BLaER1 treated with 17β-estradiol and CSF1 and Interleukin-3, amounts not matched to agents 10 nM and 100 nM (cell line): Measurements from ENCODE around the gene TMEFF1.

Source experiments
- H3K27ac ChIP-seq, 11 experiments: shearing (Covaris generic); formaldehyde crosslinking; 2 replicates each; pipeline ENCODE4 v1.8.1; 2022
- H3K27me3 ChIP-seq, 11 experiments: shearing (Covaris generic); formaldehyde crosslinking; 2 replicates each; pipeline ENCODE4 v1.8.1; 2022
- H3K36me3 ChIP-seq, 11 experiments: shearing (Covaris generic); formaldehyde crosslinking; 2 replicates each; pipeline ENCODE4 v1.8.1; 2022
- H3K4me1 ChIP-seq, 10 experiments: shearing (Covaris generic); formaldehyde crosslinking; 2 replicates each; pipeline ENCODE4 v1.8.1; 2022
- H3K4me2 ChIP-seq, 11 experiments: shearing (Covaris generic); formaldehyde crosslinking; 2 replicates each; pipeline ENCODE4 v1.8.1; 2022
- H3K4me3 ChIP-seq, 10 experiments: shearing (Covaris generic); formaldehyde crosslinking; 2 replicates each; pipeline ENCODE4 v1.8.1; 2022
- H3K9ac ChIP-seq, 11 experiments: shearing (Covaris generic); formaldehyde crosslinking; 2 replicates each; pipeline ENCODE4 v1.8.1; 2022
- H3K9me3 ChIP-seq, 11 experiments: shearing (Covaris generic); formaldehyde crosslinking; replicated peaks in 1 of 11; 2 replicates each; pipeline ENCODE4 v1.8.1; 2022
- H4K20me1 ChIP-seq, 11 experiments: shearing (Covaris generic); formaldehyde crosslinking; 2 replicates each; pipeline ENCODE4 v1.8.1; 2022
- Cebpa-rat ChIP-seq, 11 experiments: shearing (Covaris generic); IDR thresholded peaks; 2 replicates each; pipeline ENCODE4 v1.8.1; 2022

TMEFF1 gene

DNA sequence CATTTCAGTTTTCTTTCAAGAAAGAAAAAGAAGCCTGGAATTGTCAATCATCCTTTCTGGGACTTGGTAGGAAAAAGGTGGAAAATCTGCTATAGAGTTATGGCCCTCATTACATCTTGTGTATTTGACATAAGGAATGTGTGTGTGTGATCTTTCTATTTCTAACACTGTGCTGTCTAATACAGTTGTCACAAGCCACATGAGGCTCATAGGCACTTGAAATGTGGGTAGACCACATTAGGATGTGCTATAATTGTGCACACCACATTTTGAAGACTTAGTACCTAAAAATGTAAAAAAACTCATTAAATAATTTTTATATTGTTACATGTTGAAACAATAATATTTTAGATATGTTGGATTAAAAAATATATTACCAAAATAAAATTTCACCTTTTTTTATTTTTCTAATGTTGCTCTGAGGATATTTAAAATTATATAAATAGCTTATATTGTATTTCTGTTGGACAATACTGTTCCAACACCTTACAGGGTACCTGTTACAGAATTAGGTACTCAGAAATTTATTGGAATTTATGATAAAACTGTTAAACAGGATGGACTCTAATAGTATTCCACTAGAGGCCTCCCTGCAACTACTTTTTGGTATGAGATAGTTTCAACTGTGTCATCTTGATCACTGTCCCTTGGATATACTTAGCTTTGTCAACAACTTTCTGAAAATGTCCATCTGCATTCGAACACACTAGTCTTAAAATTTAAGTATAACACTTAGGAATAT, 27.6 kb upstream of the TMEFF1 start:
- peaks cover 0 to 20% (median 16%) of the 10 kb centered on the region in 10 experiments; a peak in 16 of 20 replicates for H3K4me1 ChIP-seq
- peaks cover 6 to 70% (median 34%) of the 10 kb centered on the region in 11 experiments; a peak in 20 of 22 replicates for H3K36me3 ChIP-seq
- no peak for TF ChIP-seq Cebpa-rat (IDR thresholded peaks at IDR 0.05)
- H3K9me3 ChIP-seq, result no peaks in the 10 kb centered on the region
- no peak overlapping the region for H3K27ac ChIP-seq
- no peak overlapping the region; a peak in 1 of 22 replicates for H3K4me2 ChIP-seq
- peaks cover 0 to 17% (median 0%) of the 10 kb centered on the region in 11 experiments; a peak in 5 of 22 replicates for H4K20me1 ChIP-seq
- no peaks in the 10 kb centered on the region for H3K27me3 ChIP-seq
- H3K9ac ChIP-seq, result no peak overlapping the region
- H3K4me3 ChIP-seq, result no peak overlapping the region

DNA sequence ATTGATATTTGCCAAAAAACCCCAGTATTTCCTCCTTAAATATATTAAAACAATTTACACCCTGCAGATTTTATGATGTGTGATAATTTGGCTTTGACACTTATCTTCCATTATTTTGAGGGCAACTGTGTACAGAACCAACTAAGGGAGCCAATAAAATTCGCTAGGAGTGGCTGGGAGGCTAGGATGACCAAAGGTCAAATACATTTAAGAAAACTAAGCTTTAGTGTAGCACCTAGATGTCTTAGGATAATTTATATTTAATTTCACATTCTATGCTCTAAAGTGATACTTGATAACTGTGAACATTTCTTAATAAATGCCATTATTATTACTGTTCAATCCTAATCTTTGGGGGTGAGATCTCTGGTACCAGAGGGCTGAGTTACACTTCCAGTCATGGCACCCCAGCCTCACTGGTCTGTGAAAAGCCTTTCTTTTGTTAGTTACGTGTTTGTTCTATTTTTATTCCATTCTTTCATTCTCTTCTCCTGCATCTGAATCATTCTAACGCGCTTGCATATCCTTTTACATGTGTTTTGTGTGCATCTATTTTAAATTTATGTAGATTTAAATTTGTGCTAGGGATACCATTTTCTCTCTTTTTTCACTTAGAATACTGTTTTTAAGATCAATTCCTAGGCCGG, 26.9 kb upstream of the TMEFF1 start:
- Histone ChIP-seq H3K4me1 (peaks cover 0 to 20% (median 16%) of the 10 kb centered on the region in 10 experiments; a peak in 16 of 20 replicates), H3K4me3 (no peak overlapping the region)
- no peak for TF ChIP-seq Cebpa-rat (IDR thresholded peaks at IDR 0.05)

DNA sequence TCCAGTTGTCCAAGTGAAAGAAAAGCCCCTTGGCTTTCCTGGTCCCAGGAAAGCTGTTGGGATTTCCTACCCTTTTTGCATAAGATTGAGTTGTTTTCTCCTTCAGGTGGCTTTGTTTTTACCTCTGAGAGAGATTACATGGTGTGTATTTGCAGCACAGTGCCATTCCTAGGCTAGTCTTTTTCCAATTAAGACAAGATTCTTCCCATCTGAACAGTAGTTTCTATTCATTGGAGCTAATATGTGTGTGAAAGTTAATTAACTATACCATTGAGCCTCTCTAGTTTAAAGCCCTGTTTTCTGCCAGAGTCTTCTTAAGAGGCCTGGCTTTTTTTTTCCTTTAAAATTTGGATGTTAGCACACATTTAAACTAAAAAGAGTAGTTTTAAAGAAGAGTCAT, 25.9 kb upstream of the TMEFF1 start:
- no peak for TF ChIP-seq Cebpa-rat (IDR thresholded peaks at IDR 0.05)
- H3K4me1 ChIP-seq, result peaks cover 0 to 20% (median 16%) of the 10 kb centered on the region in 10 experiments; a peak in 16 of 20 replicates
- H3K9me3 ChIP-seq, result peaks cover 0 to 8% (median 3%) of the 10 kb centered on the region in 11 experiments; a peak in 10 of 22 replicates
- no peak overlapping the region for H3K4me2 ChIP-seq
- no peak overlapping the region for H3K27ac ChIP-seq
- peaks cover 0 to 17% (median 0%) of the 10 kb centered on the region in 11 experiments; a peak in 5 of 22 replicates for H4K20me1 ChIP-seq
- no peaks in the 10 kb centered on the region for H3K27me3 ChIP-seq
- H3K9ac ChIP-seq, result no peak overlapping the region
- H3K36me3 ChIP-seq, result peaks cover 17 to 84% (median 48%) of the 10 kb centered on the region in 11 experiments; a peak in 21 of 22 replicates
- no peak overlapping the region for H3K4me3 ChIP-seq

More for the DNA sequence above, 26.9 kb upstream of the TMEFF1 start:
- no peak overlapping the region for H3K4me2 ChIP-seq
- peaks cover 12 to 77% (median 41%) of the 10 kb centered on the region in 11 experiments; a peak in 20 of 22 replicates for H3K36me3 ChIP-seq
- H3K27ac ChIP-seq, result no peak overlapping the region
- no peaks in the 10 kb centered on the region for H3K27me3 ChIP-seq
- peaks cover 0 to 17% (median 0%) of the 10 kb centered on the region in 11 experiments; a peak in 5 of 22 replicates for H4K20me1 ChIP-seq
- no peaks in the 10 kb centered on the region for H3K9me3 ChIP-seq
- no peak overlapping the region for H3K9ac ChIP-seq

DNA sequence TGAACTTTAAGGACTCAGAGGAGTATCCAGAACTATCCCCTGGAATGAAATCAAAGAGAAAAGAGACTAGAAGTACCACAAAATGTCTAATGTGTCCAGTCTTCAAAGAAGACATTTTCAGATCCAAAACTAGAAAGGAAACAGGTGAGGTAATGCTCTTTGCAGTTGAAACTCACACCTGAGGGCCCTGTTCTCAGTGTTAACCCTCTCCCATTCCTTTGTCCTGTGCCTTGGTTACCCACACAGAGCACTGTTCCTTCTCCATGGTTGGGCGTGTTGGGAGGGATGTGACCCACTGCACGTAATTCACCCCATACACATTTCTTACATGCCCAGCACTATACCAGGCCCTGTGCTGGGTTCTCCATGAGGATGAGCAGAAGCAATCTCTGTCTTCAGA, 24.7 kb upstream of the TMEFF1 start:
- Histone ChIP-seq H3K4me2 (no peak overlapping the region), H3K9me3 (peaks cover 7 to 20% (median 14%) of the 10 kb centered on the region in 11 experiments; a peak in 19 of 22 replicates), H3K27me3 (no peaks in the 10 kb centered on the region), H3K4me3 (no peak overlapping the region), H3K27ac (no peak overlapping the region), H3K9ac (no peak overlapping the region), H4K20me1 (peaks cover 0 to 17% (median 0%) of the 10 kb centered on the region in 11 experiments; a peak in 5 of 22 replicates), H3K36me3 (peaks cover 22 to 84% (median 53%) of the 10 kb centered on the region in 11 experiments; a peak in 21 of 22 replicates), H3K4me1 (peaks cover 0 to 19% (median 16%) of the 10 kb centered on the region in 10 experiments; a peak in 16 of 20 replicates)
- no peak for TF ChIP-seq Cebpa-rat (IDR thresholded peaks at IDR 0.05)

DNA sequence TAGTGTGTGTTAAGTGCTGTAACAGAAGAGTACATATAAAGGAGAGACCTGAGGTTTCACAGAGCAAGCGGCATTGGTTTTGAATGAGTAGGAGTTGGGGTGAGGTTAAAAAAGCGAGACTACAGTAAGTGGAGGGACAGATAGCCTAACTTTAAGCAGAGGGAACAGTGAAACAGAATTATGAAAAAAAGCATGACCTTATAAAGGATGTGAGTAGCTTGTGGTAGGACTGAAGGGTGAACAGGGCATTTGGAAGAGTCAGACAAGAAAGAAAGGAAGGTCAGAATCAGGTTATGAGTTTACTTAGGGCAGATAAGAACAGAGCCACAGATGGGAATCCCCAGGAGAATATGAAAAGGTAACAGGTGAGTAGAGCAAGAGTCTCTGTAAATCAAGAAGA, 23.5 kb upstream of the TMEFF1 start:
- TF ChIP-seq Cebpa-rat (IDR thresholded peaks at IDR 0.05), result no peak
- Histone ChIP-seq H3K4me2 (no peak overlapping the region), H3K27me3 (no peaks in the 10 kb centered on the region), H4K20me1 (peaks cover 0 to 8% (median 0%) of the 10 kb centered on the region in 11 experiments; a peak in 5 of 22 replicates), H3K9ac (no peak overlapping the region), H3K27ac (no peak overlapping the region), H3K9me3 (peaks cover 7 to 20% (median 14%) of the 10 kb centered on the region in 11 experiments; a peak in 19 of 22 replicates), H3K4me3 (no peak overlapping the region), H3K4me1 (peaks cover 2 to 9% (median 6%) of the 10 kb centered on the region in 10 experiments; a peak in 16 of 20 replicates), H3K36me3 (peaks cover 25 to 84% (median 53%) of the 10 kb centered on the region in 11 experiments; a peak in 21 of 22 replicates)

DNA sequence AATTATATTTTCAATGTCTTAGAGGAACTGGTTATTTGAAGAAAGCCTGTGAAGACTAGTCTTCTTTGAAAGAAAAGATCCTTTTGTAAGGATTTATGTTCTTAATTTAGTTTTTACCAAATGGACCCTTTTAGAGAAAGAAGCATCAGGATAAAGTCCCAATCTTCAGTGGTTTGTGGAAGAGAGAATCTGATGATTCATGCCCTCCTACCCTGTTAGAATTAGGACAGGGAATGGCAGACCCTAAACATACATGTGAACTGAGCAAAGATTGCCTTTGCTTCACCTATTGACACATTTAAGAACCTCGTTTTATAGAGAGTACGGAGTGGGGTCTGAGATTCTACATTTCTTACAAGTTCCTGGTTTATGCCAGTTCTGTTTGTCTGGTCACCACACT, 20.1 kb upstream of the TMEFF1 start:
- H3K36me3 ChIP-seq, result peaks cover 25 to 58% (median 42%) of the 10 kb centered on the region in 11 experiments; a peak in 21 of 22 replicates
- H3K9ac ChIP-seq, result no peak overlapping the region
- no peak overlapping the region for H3K27ac ChIP-seq
- H3K9me3 ChIP-seq, result peaks cover 7 to 20% (median 14%) of the 10 kb centered on the region in 11 experiments; a peak in 19 of 22 replicates
- H3K4me1 ChIP-seq, result peaks cover 0 to 5% (median 0%) of the 10 kb centered on the region in 10 experiments; a peak in 2 of 20 replicates
- TF ChIP-seq Cebpa-rat (IDR thresholded peaks at IDR 0.05), result no peak
- no peak overlapping the region for H3K4me2 ChIP-seq
- no peak overlapping the region for H3K4me3 ChIP-seq
- no peaks in the 10 kb centered on the region for H3K27me3 ChIP-seq
- H4K20me1 ChIP-seq, result no peaks in the 10 kb centered on the region

DNA sequence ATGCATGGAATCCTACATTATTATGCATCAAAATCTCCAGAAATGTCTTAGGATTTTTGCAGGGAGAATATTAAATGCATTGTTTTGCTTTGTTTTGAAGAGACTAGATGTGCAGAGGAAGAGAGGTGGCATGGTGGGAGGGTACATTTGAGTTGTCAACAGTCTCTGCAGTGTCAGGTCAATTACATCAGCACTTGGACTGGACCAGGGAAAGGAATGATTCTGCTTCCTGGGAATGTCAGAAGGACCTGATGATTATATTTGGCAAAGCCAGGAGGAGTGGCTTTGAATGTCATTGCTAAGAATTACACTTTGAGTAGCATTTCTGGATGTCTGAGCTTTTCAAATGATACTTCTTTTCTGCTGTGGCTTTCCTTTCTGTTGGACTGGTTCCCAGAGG, 17.5 kb upstream of the TMEFF1 start:
- H3K4me1 ChIP-seq, result peaks cover 0 to 8% (median 5%) of the 10 kb centered on the region in 10 experiments; a peak in 9 of 20 replicates
- no peaks in the 10 kb centered on the region for H3K27me3 ChIP-seq
- no peak overlapping the region for H3K4me3 ChIP-seq
- H3K27ac ChIP-seq, result no peak overlapping the region
- no peaks in the 10 kb centered on the region for H4K20me1 ChIP-seq
- H3K4me2 ChIP-seq, result no peak overlapping the region
- no peak for TF ChIP-seq Cebpa-rat (IDR thresholded peaks at IDR 0.05)
- H3K36me3 ChIP-seq, result peaks cover 25 to 46% (median 38%) of the 10 kb centered on the region in 11 experiments; a peak in 21 of 22 replicates
- no peak overlapping the region for H3K9ac ChIP-seq
- H3K9me3 ChIP-seq, result peaks cover 7 to 20% (median 14%) of the 10 kb centered on the region in 11 experiments; a peak in 19 of 22 replicates

DNA sequence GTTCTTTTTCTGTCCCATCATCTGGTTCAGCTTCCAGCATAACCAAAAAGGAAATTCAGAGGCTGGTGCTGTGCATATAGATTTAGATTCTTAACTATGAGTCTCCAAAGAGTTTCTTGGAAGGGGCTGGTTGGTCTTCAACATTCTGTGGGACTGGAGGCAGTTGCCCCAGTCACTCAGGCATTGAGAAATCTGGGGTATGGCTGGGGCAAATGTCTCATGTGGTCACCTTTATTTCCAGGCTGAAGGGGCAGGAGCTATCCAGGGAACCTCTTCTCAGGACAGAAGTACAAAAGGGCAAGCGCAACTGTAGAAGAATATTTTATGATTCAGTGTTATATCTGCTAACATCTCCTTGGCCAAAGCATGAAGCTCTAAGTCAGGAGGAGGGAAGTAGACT, 15.4 kb upstream of the TMEFF1 start:
- TF ChIP-seq Cebpa-rat (IDR thresholded peaks at IDR 0.05), result no peak
- Histone ChIP-seq H3K9me3 (peaks cover 5 to 9% (median 6%) of the 10 kb centered on the region in 11 experiments; a peak in 19 of 22 replicates), H4K20me1 (no peaks in the 10 kb centered on the region)

More for the DNA sequence above, 15.4 kb upstream of the TMEFF1 start:
- Histone ChIP-seq H3K4me2 (no peak overlapping the region), H3K4me3 (no peak overlapping the region), H3K36me3 (peaks cover 5 to 26% (median 17%) of the 10 kb centered on the region in 11 experiments; a peak in 21 of 22 replicates), H3K27ac (no peak overlapping the region), H3K4me1 (peaks cover 0 to 10% (median 5%) of the 10 kb centered on the region in 10 experiments; a peak in 9 of 20 replicates), H3K9ac (no peak overlapping the region), H3K27me3 (no peaks in the 10 kb centered on the region)
